Superior temporal gyrus (tissue), 1 donor: Measurements from ENCODE around the gene NRP2.

ENCODE experiments used
- DNase-seq: peaks from one replicate; pipeline ENCODE4 v3.0.0-alpha.2; 2016; ENCODE audit errors: extremely low spot score

NRP2 gene

DNA sequence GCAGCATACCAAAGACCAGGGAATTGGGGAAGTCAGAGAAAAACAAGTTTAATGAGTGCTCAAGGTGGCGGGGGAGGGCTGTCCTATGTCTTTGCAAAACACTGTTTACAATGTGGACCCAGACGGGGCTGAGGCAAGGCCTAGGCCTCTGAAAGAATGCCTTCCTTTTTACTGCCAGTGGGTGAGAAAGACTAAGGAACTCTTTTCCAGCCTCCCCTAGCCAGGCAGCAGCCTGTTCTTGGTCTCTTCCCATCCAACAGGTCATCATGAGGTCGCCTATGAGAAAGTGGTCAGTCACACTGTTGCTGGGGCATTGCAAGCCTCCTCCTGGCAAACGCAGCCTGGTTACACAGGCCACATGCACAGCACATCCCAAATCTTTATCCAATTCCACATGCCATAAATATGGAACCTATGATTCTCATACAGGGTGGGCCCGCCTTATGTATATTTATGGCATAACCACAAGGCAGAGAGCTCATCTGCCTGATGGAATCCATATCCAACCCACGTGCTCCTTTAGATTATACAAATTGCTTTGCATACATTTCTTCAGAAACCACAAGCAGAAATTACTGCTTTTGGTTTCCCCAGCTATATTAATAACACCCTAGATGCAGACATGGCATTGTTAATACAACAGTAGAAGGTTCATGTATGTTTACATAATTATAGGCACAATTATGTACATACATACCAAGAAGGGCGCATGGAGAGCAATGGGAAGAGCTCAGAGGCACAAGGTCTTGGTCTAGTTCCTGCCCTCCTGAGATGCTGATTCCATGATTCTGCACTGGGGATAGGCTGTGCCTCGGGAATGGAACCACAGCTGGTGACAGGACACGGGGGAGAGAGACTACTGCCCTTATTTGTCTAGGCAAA is 48.6 kb downstream of the NRP2 start:
- no peak for DNase-seq

- no peak for DNase-seq
These were observed 49.3 kb downstream of the NRP2 start for GRCh38 chr2:205731583-205731981.

DNA sequence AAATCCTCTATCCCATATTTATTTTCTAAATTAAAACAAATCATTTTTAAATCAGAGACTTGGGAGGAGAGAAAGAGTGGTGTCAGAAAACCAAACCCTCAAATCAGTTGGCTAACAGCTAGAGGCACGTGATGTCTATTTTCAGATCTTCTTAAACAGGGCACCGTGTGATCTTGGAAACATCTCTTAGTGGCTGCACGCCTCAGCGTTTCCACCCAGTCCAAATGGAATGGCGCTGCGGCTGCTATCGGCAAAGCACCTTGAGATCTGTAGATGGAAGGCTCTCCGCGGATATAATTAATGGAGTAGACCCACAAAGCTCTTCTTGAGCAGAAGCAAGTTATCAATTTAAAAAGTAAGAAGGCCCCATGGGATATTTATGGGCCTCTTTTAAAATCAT is 50.0 kb downstream of the NRP2 start:
- DNase-seq = no peak

DNA sequence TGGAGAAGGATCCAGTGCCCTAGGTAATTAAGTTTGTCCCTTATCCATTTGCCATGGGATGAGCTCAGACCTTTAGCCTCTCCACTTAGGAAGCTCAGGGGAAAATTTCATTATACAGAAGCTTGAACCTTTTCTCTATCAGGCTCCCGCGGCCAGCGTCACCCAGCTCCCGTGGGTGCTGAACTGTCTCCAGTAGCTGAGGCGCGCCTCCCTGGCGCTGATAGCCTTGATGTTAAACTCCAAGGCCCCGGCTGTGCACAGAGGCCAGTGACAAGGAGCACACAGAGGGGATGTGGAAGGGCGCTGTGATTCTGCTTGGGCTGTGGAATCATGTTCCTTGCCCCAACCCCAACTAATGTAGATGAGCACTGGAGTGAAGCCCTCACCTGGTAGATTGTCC is 50.8 kb downstream of the NRP2 start:
- DNase-seq = no peak

DNA sequence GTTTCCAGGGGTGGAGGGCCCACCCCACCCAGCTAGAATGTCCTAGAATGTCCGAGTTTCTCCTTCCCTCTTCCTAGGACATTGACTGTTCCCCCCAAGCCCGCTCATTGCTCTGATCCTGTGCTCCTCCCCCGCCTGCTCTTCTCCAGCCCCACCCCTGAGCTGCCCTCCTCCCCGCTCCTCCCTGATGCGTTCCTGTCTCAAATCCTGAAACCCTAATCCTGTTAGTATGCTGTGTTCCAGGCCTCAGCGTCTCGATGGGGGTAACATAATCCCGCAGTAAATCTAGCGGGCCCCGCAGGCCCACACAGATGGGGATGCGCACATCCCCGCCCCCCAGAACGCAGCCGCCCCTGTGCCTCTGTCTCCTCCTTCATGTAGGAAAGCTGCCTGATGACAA is 51.3 kb downstream of the NRP2 start:
- no peak for DNase-seq

- no peak for DNase-seq
These were observed 52.2 kb downstream of the NRP2 start for GRCh38 chr2:205734436-205735037.

- DNase-seq = no peak
These were observed 56.0 kb downstream of the NRP2 start for GRCh38 chr2:205738117-205738968.

DNA sequence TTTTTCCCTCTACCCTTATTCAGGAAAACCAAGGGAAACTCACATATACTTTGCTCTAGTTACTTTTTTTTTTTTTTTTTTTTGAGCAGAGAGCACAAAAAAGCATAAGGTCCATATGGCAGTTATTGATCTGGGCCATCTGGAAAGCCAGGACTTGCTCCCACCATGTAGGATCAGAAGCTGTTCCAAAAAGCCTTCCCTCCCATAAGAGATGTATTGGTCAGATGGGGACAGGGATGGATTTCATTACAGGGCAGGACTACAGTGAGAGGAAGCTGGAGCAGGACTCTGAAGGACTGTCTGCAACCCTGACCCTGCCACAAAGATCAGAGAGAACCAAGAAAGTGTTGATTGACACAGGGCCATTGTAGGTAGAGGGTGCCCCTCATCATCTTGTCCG is 57.3 kb downstream of the NRP2 start:
- no peak for DNase-seq

GRCh38 chr2:205740381-205740780 is 58.1 kb downstream of the NRP2 start:
- no peak for DNase-seq

- DNase-seq = no peak
These were observed 59.1 kb downstream of the NRP2 start for GRCh38 chr2:205741256-205741978.

DNA sequence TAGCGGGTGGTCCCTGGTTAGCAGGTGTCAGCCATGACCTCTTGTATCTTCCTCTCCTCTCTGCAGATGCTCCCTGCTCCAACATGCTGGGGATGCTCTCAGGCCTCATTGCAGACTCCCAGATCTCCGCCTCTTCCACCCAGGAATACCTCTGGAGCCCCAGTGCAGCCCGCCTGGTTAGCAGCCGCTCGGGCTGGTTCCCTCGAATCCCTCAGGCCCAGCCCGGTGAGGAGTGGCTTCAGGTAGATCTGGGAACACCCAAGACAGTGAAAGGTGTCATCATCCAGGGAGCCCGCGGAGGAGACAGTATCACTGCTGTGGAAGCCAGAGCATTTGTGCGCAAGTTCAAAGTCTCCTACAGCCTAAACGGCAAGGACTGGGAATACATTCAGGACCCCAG is 60.8 kb downstream of the NRP2 start:
- DNase-seq = no peak

DNA sequence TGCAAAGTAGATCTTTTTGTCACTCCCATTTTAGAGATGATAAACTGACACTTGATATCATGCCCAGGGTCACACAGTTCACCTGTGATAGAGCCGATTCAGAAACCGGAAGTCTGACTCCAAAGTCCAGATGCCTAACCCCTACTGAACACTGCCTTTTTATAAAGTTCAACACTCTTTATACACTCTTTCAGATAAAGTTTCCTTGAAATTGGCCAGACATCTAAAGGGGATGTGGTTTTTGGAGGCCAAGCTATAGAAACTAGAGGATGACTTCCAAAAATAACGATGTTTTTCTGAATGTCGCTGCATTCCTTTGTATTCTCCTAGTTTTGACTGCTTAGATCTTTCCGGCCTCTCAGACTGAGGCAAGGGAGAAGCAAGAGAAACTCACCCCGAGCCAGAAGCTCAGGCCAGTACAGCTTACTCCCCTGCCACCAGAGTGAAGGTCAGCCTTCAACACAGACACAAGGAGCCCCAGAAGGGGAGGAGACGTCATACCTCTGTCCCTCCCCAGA is 61.8 kb downstream of the NRP2 start:
- DNase-seq = no peak

DNA sequence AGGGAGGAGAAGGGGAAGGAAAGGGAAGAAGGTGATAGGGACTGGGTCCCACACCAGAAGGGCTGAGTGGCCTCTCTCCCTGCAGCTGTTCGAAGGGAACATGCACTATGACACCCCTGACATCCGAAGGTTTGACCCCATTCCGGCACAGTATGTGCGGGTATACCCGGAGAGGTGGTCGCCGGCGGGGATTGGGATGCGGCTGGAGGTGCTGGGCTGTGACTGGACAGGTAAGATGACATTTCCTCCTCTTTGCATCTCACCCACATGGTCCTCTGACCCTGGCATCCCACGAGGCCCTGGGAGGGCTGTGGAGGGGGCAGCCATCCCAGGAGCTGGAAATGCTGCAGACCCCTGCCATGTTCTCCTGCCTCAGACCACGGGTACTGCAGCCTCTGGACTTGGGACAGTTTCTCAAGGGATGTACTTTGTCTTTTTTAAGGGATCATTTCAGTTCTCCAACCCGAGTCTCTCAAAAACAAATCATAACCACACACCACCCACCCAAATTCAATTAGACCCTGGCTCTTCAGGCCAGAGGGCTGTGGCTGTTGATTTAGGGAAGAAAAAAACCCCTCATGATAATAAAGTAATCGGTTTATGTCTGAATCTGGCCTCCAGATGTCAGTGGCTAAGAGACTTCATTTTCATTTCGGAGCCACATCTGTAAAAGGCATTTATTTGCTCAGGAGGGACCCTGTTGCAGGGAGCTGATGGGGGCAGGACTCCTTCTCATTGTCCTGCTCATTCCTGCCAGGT is 63.5 kb downstream of the NRP2 start:
- DNase-seq = no peak

GRCh38 chr2:205746420-205746785 is 64.1 kb downstream of the NRP2 start:
- DNase-seq = no peak

- DNase-seq = no peak
These were observed 65.6 kb downstream of the NRP2 start for GRCh38 chr2:205747829-205748386.

DNA sequence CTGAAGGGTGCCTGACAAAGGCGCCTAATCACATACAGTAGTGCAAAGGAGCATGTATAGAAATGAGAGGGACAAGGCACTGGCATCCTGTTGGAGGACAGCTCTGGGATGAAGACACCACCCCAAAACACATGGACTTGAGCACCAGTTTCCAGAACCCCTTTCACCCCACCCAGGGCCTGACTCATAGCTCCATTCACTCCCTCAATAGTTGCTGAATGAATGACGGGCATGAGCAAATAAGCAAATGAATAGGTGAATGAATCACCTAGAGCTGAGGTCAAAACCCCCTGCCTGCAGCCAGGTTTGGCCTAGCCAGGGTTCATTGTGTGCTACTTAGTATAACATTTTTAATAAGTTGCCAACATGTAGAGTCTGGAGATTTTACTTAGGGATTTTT is 66.3 kb downstream of the NRP2 start:
- DNase-seq = no peak

DNA sequence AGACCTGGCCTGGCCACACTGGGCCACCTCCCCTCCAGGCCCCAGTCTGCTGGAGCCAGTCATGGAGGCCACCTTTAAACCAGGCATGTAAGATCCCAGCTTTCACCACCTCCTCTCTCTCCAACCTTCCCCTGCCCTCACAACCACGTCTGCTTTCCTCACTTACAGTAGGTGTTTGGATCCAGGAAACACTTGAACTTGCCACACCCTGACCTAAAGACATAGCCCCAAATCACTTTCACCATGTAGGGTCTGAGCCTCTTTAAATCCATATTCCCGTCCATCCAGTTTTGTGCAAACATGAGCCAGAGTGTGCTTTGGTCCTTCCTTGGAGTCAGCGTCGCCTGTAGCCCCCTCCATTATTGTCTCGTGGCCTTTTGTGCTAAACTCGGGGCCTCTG is 66.8 kb downstream of the NRP2 start:
- DNase-seq = no peak

DNA sequence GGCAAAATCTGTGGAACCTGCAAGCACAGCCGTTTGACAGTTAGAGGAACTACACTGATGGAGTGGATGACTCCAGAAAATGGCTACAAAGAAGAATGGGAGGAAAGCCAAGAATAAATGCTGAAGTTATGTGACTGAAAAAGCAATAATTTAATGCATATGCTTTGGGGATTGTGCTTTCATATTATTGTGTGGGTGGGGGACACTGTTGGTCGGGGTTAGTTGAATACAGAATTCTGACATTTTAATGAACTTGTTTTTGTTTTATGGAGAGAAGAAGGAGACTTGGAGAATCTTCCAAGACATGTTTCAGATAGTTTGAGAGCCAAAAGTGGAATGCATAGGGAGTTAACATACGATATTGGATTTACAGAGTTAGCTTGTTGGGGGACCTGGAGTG is 68.5 kb downstream of the NRP2 start:
- no peak for DNase-seq

- no peak for DNase-seq
These were observed 69.3 kb downstream of the NRP2 start for GRCh38 chr2:205751569-205752031.

GRCh38 chr2:205752296-205752820 is 70.1 kb downstream of the NRP2 start:
- no peak for DNase-seq
